GM12878 (cell line): ENCODE data around the gene ABCC5. TPM values are rescaled to one million over a fixed set of nuclear protein-coding genes. Genes with fewer than 3 reads are reported as not detected.
A peak's percentile ranks its signal among the peaks of the same experiment; 100 is the strongest.

Experiments used
- ATAC-seq: fragments of 200-7000 bp; cut with Tn5 transposase; 3 replicates; pipeline ENCODE4 v1.9.1; 2020; ENCODE audit warnings: mild to moderate bottlenecking, moderate library complexity
- Bru-seq: library from RNA; stranded (reverse); fragments of 400-500 nt; gene quantifications from one replicate; lab custom pipeline; 2021; lab: Mats Ljungman, UMichigan
- BruChase-seq, 2 experiments: library from RNA; stranded (reverse); fragments of 400-500 nt; gene quantifications; one replicate each; lab custom pipeline; 2021; lab: Mats Ljungman, UMichigan
- BruUV-seq: library from RNA; stranded (reverse); fragments of 400-500 nt; replicated peaks from 2 replicates; lab custom pipeline; 2021; lab: Mats Ljungman, UMichigan
- CTCF ChIA-PET: fragments of 300-600 bp; sonication (Branson Sonifier 250); formaldehyde crosslinking; extraction: SDS; loops from one replicate; lab custom pipeline; 2021; ENCODE audit warnings: inconsistent platforms; lab: Yijun Ruan, JAX
- POLR2A ChIA-PET: fragments of 350-600 bp; formaldehyde crosslinking; extraction: SDS; loops from one replicate; lab custom pipeline; 2021; ENCODE audit warnings: inconsistent platforms; lab: Charles Lee
- RAD21 ChIA-PET: fragments of 300-600 bp; sonication (Branson Sonifier 250); formaldehyde crosslinking; loops from one replicate; lab custom pipeline; 2023; ENCODE audit warnings: antibody characterized with exemption; ENCODE audit not compliant: unreplicated experiment; lab: Charles Lee
- SMC1A ChIA-PET: fragments of 300-600 bp; sonication (Branson Sonifier 250); formaldehyde crosslinking; loops from one replicate; lab custom pipeline; 2023; ENCODE audit not compliant: unreplicated experiment, uncharacterized antibody; lab: Charles Lee
- DNase-seq: peaks from one replicate; pipeline ENCODE4 v3.0.0-alpha.2; 2011; ENCODE audit warnings: low read depth, low spot score
- FAIRE-seq: peaks from 3 replicates; lab custom pipeline; 2011; peaks lifted over from hg19 to GRCh38; lab: Jason Lieb, UNC
- H2AFZ ChIP-seq: 2 replicates; pipeline ENCODE4 v1.6.0; 2011; ENCODE audit warnings: low read depth, low read length, control low read depth; ENCODE audit not compliant: control insufficient read depth
- H3K27ac ChIP-seq: 2 replicates; pipeline ENCODE4 v1.5.1; 2011; ENCODE audit warnings: control low read depth; ENCODE audit not compliant: control insufficient read depth, insufficient read depth
- H3K27me3 ChIP-seq, 2 experiments: replicated peaks in 1 of 2; 2 replicates each; pipeline versions ENCODE4 v1.6.0 to v1.6.1; 2011; ENCODE audit warnings: low read length in 1 of 2; ENCODE audit not compliant: control insufficient read depth in 2 of 2, insufficient read depth in 2 of 2
- H3K36me3 ChIP-seq, 2 experiments: 2 replicates each; pipeline ENCODE4 v1.5.1; 2011; ENCODE audit warnings: low read length in 1 of 2; ENCODE audit not compliant: control insufficient read depth in 2 of 2, insufficient read depth in 2 of 2
- H3K4me1 ChIP-seq: 2 replicates; pipeline ENCODE4 v1.6.1; 2011; ENCODE audit warnings: mild to moderate bottlenecking, low read length, moderate library complexity, mixed read lengths; ENCODE audit not compliant: control insufficient read depth, insufficient read depth
- H3K4me2 ChIP-seq: 2 replicates; pipeline ENCODE4 v1.6.0; 2011; ENCODE audit warnings: control low read depth; ENCODE audit not compliant: control insufficient read depth, insufficient read depth
- H3K4me3 ChIP-seq: fragments of 200-600 bp; sonication (generic); 2 replicates; pipeline ENCODE4 v1.5.1; 2016
- H3K79me2 ChIP-seq: 2 replicates; pipeline ENCODE4 v1.6.0; 2011; ENCODE audit warnings: low read length; ENCODE audit not compliant: control insufficient read depth, insufficient read depth
- H3K9ac ChIP-seq: 2 replicates; pipeline ENCODE4 v1.8.0; 2011; ENCODE audit warnings: low read length, control low read depth, mixed read lengths; ENCODE audit not compliant: control insufficient read depth, insufficient read depth
- H3K9me3 ChIP-seq: replicated peaks from 3 replicates; pipeline ENCODE4 v1.5.1; 2011; ENCODE audit warnings: mild to moderate bottlenecking, low read length; ENCODE audit not compliant: control insufficient read depth, insufficient read depth
- H4K20me1 ChIP-seq: 2 replicates; pipeline ENCODE4 v1.6.0; 2011; ENCODE audit not compliant: control insufficient read depth, insufficient read depth
- ASH2L ChIP-seq: fragments of 300-600, 200-600 bp; sonication (generic); IDR thresholded peaks from 2 replicates; pipeline ENCODE4 v1.6.1; 2017; ENCODE audit warnings: low read depth, mild to moderate bottlenecking, borderline replicate concordance
- BACH1 ChIP-seq: fragments of 450-650 bp; IDR thresholded peaks from 2 replicates; pipeline ENCODE4 v1.6.1; 2017; ENCODE audit warnings: mild to moderate bottlenecking, borderline replicate concordance
- CBX3 ChIP-seq: fragments of 200-600 bp; sonication (generic); IDR thresholded peaks from 2 replicates; pipeline ENCODE4 v1.6.1; 2016; ENCODE audit warnings: low read depth, borderline replicate concordance
- CHD1 ChIP-seq: IDR thresholded peaks from 2 replicates; pipeline ENCODE4 v1.6.1; 2012; ENCODE audit warnings: low read depth, low read length, improper control_type of control experiment
- EZH2 ChIP-seq: IDR thresholded peaks from 2 replicates; pipeline ENCODE4 v1.6.1; 2012; ENCODE audit warnings: low read depth, mild to moderate bottlenecking, control low read depth, inconsistent platforms, low read length, borderline replicate concordance; ENCODE audit not compliant: control insufficient read depth
- FOS ChIP-seq: IDR thresholded peaks from 3 replicates; pipeline ENCODE4 v1.6.1; 2011; ENCODE audit warnings: borderline replicate concordance; ENCODE audit not compliant: insufficient read length; ENCODE audit errors: extremely low read depth
- KAT2A ChIP-seq: conservative IDR thresholded peaks from 2 replicates; pipeline ENCODE4 v1.6.1; 2011; ENCODE audit warnings: low read depth, low read length; ENCODE audit not compliant: control insufficient read depth
- KLF5 ChIP-seq: fragments of 450-650 bp; IDR thresholded peaks from 2 replicates; pipeline ENCODE4 v1.6.1; 2014; ENCODE audit warnings: mild to moderate bottlenecking; ENCODE audit not compliant: partially characterized antibody
- NFIC ChIP-seq: IDR thresholded peaks from 2 replicates; pipeline ENCODE4 v1.6.1; 2012; ENCODE audit warnings: low read depth, mild to moderate bottlenecking, inconsistent platforms, low read length, moderate library complexity
- NFYB ChIP-seq: IDR thresholded peaks from 2 replicates; pipeline ENCODE4 v1.6.1; 2011; ENCODE audit warnings: low read depth, mild to moderate bottlenecking, low read length, improper control_type of control experiment, moderate library complexity; ENCODE audit not compliant: insufficient read depth
- PML ChIP-seq: IDR thresholded peaks from 2 replicates; pipeline ENCODE4 v1.6.1; 2012; ENCODE audit warnings: low read length, inconsistent platforms
- SMARCA5 ChIP-seq: fragments of 450-650 bp; IDR thresholded peaks from 2 replicates; pipeline ENCODE4 v1.6.1; 2017; ENCODE audit warnings: mild to moderate bottlenecking
- SRF ChIP-seq, 2 experiments: IDR thresholded peaks; 2 replicates each; pipeline ENCODE4 v1.6.1; 2011; ENCODE audit warnings: low read depth in 2 of 2, low read length in 2 of 2, mild to moderate bottlenecking in 1 of 2, moderate library complexity in 1 of 2
- ZNF592 ChIP-seq: fragments of 450-650 bp; IDR thresholded peaks from 2 replicates; pipeline ENCODE4 v1.6.1; 2017; ENCODE audit warnings: mild to moderate bottlenecking, moderate library complexity
- ZSCAN29 ChIP-seq: fragments of 450-650 bp; IDR thresholded peaks from 2 replicates; pipeline ENCODE4 v1.6.1; 2017; ENCODE audit warnings: mild to moderate bottlenecking, moderate library complexity
- WGBS: methylation state at CpG from one replicate; pipeline ENCODE4 v1.1.6; 2016; ENCODE audit warnings: low lambda C conversion rate; ENCODE audit not compliant: insufficient replicate concordance, insufficient coverage; ENCODE audit errors: missing lambda C conversion rate; 5-methylcytosine and 5-hydroxymethylcytosine counted together
- in situ Hi-C: fragments of 300-500 bp; cut with MboI; formaldehyde crosslinking; loops from 9 replicates; pipeline ENCODE4 v1.14.3; 2018; ENCODE audit warnings: mixed read lengths
- intact Hi-C: fragments of 100-400 bp; cut with micrococcal nuclease; formaldehyde crosslinking; loops from one replicate; pipeline ENCODE4 v1.14.2; 2022; ENCODE audit not compliant: unreplicated experiment
- long read RNA-seq, 2 experiments: library from polyadenylated mRNA; unstranded; transcript quantifications; one replicate each; pipeline ENCODE4 v2.0.0, GENCODE V29; 2019 to 2020
- polyA minus RNA-seq, 3 experiments: library from RNA; depleted of rRNA, polyadenylated mRNA; stranded (reverse); fragments of >200 nt; gene quantifications; 2 replicates each; pipeline ENCODE4 v1.2.3, GENCODE V29; 2011
- polyA plus RNA-seq, 11 experiments: library from polyadenylated mRNA; depleted of rRNA in 4 of 11; unstranded in 6 of 11; stranded (reverse) in 5 of 11; fragments of >200 nt; fragmentation: Nextera tagmentation in 4 of 11; fragmentation: Illumina TruSeq in 1 of 11; extraction: Ambion mirVana in 4 of 11; extraction: Trizol in 1 of 11; gene quantifications; 1 replicate in 1 of 11; 2 replicates in 10 of 11; pipeline versions ENCODE4 v1.2.1 to v1.2.3, GENCODE V29; 2011 to 2016; ENCODE audit warnings: inconsistent platforms in 2 of 11, missing spikeins in 2 of 11, low read depth in 1 of 11
- total RNA-seq, 4 experiments: library from RNA; depleted of rRNA in 3 of 4; stranded (reverse); fragments of >200 nt in 3 of 4; fragmentation: Illumina TruSeq in 1 of 4; extraction: Trizol in 1 of 4; gene quantifications; 2 replicates each; pipeline versions ENCODE4 v1.2.1 to v1.2.3, GENCODE V29; 2013 to 2021

ABCC5 gene
- 43.2 and 43.4 TPM in 2 replicates for total RNA-seq (2013; cell fraction: nucleolus; rRNA removed)
- total RNA-seq (2014; rRNA removed) (6.0 and 7.1 TPM in 2 replicates), total RNA-seq (2014; rRNA removed; fragmentation: Illumina TruSeq; extraction: Trizol) (5.9 and 6.3 TPM in 2 replicates), total RNA-seq (2021) (9.9 and 14.4 TPM in 2 replicates), polyA plus RNA-seq (2011; rRNA removed) (14.7 and 17.8 TPM in 2 replicates), polyA plus RNA-seq (2014; fragmentation: Illumina TruSeq; extraction: Trizol) (7.8 and 9.6 TPM in 2 replicates), polyA plus RNA-seq (2014; fragmentation: Nextera tagmentation; extraction: Ambion mirVana) (1 to 10 TPM; 6.1 to 7.2 TPM), polyA plus RNA-seq (2014; rRNA removed) (9.7 and 10.4 TPM in 2 replicates), polyA plus RNA-seq (2016; fragmentation: Nextera tagmentation; extraction: Ambion mirVana) (10 to 100 TPM; 11.0 to 11.4 TPM), polyA minus RNA-seq (2011; rRNA and poly(A)+ RNA removed) (8.9 and 11.0 TPM in 2 replicates), Bru-seq, nascent RNA (percentile 47 among the genes with signal in this experiment), BruChase-seq, experiment 1, labeled RNA remaining after a 6-hour chase (percentile 55 among the genes with signal in this experiment), BruChase-seq, experiment 2, labeled RNA remaining after a 2-hour chase (percentile 55 among the genes with signal in this experiment)
- polyA plus RNA-seq (2011; ENCODE audit: low read depth), result 3.0 TPM
- 10.4 and 11.9 TPM in 2 replicates for polyA plus RNA-seq (2011; cell fraction: cytosol; rRNA removed)
- 83.3 and 93.9 TPM in 2 replicates for polyA plus RNA-seq (2011; cell fraction: nucleus; rRNA removed)
- 3.9 and 4.1 TPM in 2 replicates for polyA plus RNA-seq (2012)
- polyA minus RNA-seq (2011; cell fraction: cytosol; rRNA and poly(A)+ RNA removed), result 3.2 and 4.6 TPM in 2 replicates
- polyA minus RNA-seq (2011; cell fraction: nucleus; rRNA and poly(A)+ RNA removed), result 16.2 and 22.5 TPM in 2 replicates
- long read RNA-seq, experiment 1, partial matches to known transcripts, result 0 of 2 reads
- long read RNA-seq, experiment 1, other reads (novel, unspliced or antisense), result 1 of 2 reads
- long read RNA-seq, experiment 2, full-length matches to known transcripts, result 24 of 46 reads
- long read RNA-seq, experiment 2, partial matches to known transcripts, result 13 of 46 reads
- long read RNA-seq, experiment 2, other reads (novel, unspliced or antisense), result 9 of 46 reads

- POLR2A ChIA-PET, result interaction anchor here (0.8 to 1.0 kb wide), 2 partner anchors 119 to 122 kb away, joined by 3 to 4 read pairs; no protein-coding TSS in a partner anchor
- peak within 1 kb of the TSS; percentile 100 for H2AFZ ChIP-seq
- peak; percentile 97 for FAIRE-seq
- peaks cover 6% of the 10 kb centered on the region for H3K4me1 ChIP-seq
- H3K27me3 ChIP-seq, result no peaks in the 10 kb centered on the region
- SMC1A ChIA-PET, result interaction anchor here (0.9 to 1.5 kb wide), 7 partner anchors 11 to 123 kb away, joined by 3 to 10 read pairs (median 5); no protein-coding TSS in a partner anchor
- H3K79me2 ChIP-seq, result no peaks in the 10 kb centered on the region
- H3K9me3 ChIP-seq, result no peaks in the 10 kb centered on the region
- peak within 1 kb of the TSS; percentile 86 for H3K4me2 ChIP-seq
- 3% methylated on average over 55 of the region's 55 CpGs for WGBS
- H3K27ac ChIP-seq, result no peak within 1 kb of the TSS; the same call in 1 of the 2 replicates
- CTCF ChIA-PET, result interaction anchor here (0.6 to 5.0 kb wide), 22 partner anchors 11 to 1240 kb away, joined by 3 to 84 read pairs (median 4); partner anchors contain the start of gene PARL
- no TSS peak for BruUV-seq
- peak within 1 kb of the TSS; percentile 55 for H3K9ac ChIP-seq
- H4K20me1 ChIP-seq, result no peaks in the 10 kb centered on the region
- peak; percentile 98 for ATAC-seq
- in situ Hi-C loops (loop anchor here (5.0 kb wide), 1 partner anchor 126 kb away; no protein-coding TSS in a partner anchor), intact Hi-C loops (loop anchor here (1.0 to 10.0 kb wide), 3 partner anchors 113 to 237 kb away; no protein-coding TSS in a partner anchor)
- RAD21 ChIA-PET, result interaction anchor here (0.7 to 5.7 kb wide), 9 partner anchors 11 to 232 kb away, joined by 3 to 42 read pairs (median 6); partner anchors contain the start of genes EEF1AKMT4, EIF2B5 and PARL
- peak; percentile 67 for DNase-seq
- no peaks in the 10 kb centered on the region for H3K36me3 ChIP-seq
- H3K4me3 ChIP-seq, result peak within 1 kb of the TSS; percentile 97
- TF ChIP-seq NFYB (no peak), ZNF592 (no peak), ASH2L (no peak), KLF5 (no peak), KAT2A (no peak), SMARCA5 (no peak), ZSCAN29 (no peak), SRF (IDR thresholded peaks at IDR 0.05; ENCODE audit: low read depth in 2 of 2, low read length in 2 of 2) (no peak), PML (no peak), NFIC (no peak), EZH2 (no peak), BACH1 (no peak), FOS (no peak), CHD1 (no peak), CBX3 (no peak)
Measured at GRCh38 chr3:184017672-184018423, at the start of gene ABCC5. Gene ABCC5 (minus strand): TSS chr3:184017884. CDS start chr3:184014392, 3,492 bp downstream.
